ENCODE measurements around the gene ZBTB4. TPM values are rescaled to one million over a fixed set of nuclear protein-coding genes. Genes with fewer than 3 reads are reported as not detected.

ZBTB4 gene
- total RNA-seq, 1 experiment from 2014 or later: 14.4 TPM

GRCh38 chr17:7511108-7511507, 31.7 kb upstream of the ZBTB4 start:
- Histone ChIP-seq H3K27me3 (ENCODE audit: insufficient read depth, low read length) (no peaks in the 10 kb centered on the region), H3K56ac (ENCODE audit: insufficient read length, low read depth, low read length) (no peak overlapping the region), H3K23ac (ENCODE audit: insufficient read length, low read depth, low read length) (no peak overlapping the region), H2BK120ac (ENCODE audit: low read depth, low read length, poor library complexity, severe bottlenecking) (no peak overlapping the region), H4K5ac (ENCODE audit: insufficient read length, low read depth, low read length) (no peak overlapping the region), H2AFZ (ENCODE audit: low read length) (no peak overlapping the region), H3K23me2 (ENCODE audit: insufficient read length, low read depth, low read length, poor library complexity, severe bottlenecking) (no peaks in the 10 kb centered on the region), H4K20me1 (ENCODE audit: control insufficient read depth, insufficient read depth, insufficient read length) (no peaks in the 10 kb centered on the region), H2BK15ac (ENCODE audit: low read depth, low read length) (no peak overlapping the region), H4K8ac (replicated peaks; ENCODE audit: insufficient read length, low read depth, low read length) (no peak overlapping the region), H3K9me3 (ENCODE audit: control insufficient read depth, low read depth, low read length) (no peaks in the 10 kb centered on the region), H2BK12ac (ENCODE audit: insufficient read length, low read depth, low read length) (no peak overlapping the region), H2AK5ac (ENCODE audit: insufficient read length, low read length) (no peak overlapping the region), H3K9ac (ENCODE audit: extremely low read depth, insufficient read length, low read length) (no peak overlapping the region), H2BK20ac (ENCODE audit: low read depth, low read length, poor library complexity, severe bottlenecking) (no peak overlapping the region), H3K14ac (ENCODE audit: insufficient read depth, low read length) (no peak overlapping the region), H4K91ac (ENCODE audit: insufficient read length, low read depth, low read length) (no peak overlapping the region), H3K27ac (ENCODE audit: insufficient read length, low read depth, low read length) (no peak overlapping the region), H3K4ac (ENCODE audit: low read depth, low read length) (no peak overlapping the region), H3K18ac (ENCODE audit: insufficient read length, low read depth, low read length) (no peak overlapping the region), H2BK5ac (ENCODE audit: insufficient read length, low read length) (no peak overlapping the region), H3K4me2 (ENCODE audit: insufficient read depth, insufficient read length, low read length) (no peak overlapping the region), H3K79me1 (ENCODE audit: insufficient read depth, low read depth, low read length, poor library complexity, severe bottlenecking) (no peaks in the 10 kb centered on the region), H3K4me1 (ENCODE audit: insufficient read depth, low read length) (no peaks in the 10 kb centered on the region), H3K79me2 (ENCODE audit: insufficient read depth, low read length) (no peaks in the 10 kb centered on the region), H3T11ph (ENCODE audit: low read length) (no peak overlapping the region)
- no peak for DNase-seq
- no peak for TF ChIP-seq CTCF (conservative IDR thresholded peaks at IDR 0.05)
- WGBS (ENCODE audit: extremely low coverage, insufficient read length, low lambda C conversion rate): no CpG with 5 or more reads among the region's 10 CpGs
- H3K9me3 Mint-ChIP-seq: no peaks in the 10 kb centered on the region
- H3K4me3 Mint-ChIP-seq: no peak overlapping the region
- H3K4me1 Mint-ChIP-seq: no peaks in the 10 kb centered on the region
- no peaks in the 10 kb centered on the region for H3K27me3 Mint-ChIP-seq (ENCODE audit: low read depth)
- H3K27ac Mint-ChIP-seq: no peak overlapping the region
- H3K36me3 Mint-ChIP-seq (ENCODE audit: insufficient read depth in 1 of 3, low read depth in 3 of 3): peaks cover 49 to 90% (median 80%) of the 10 kb centered on the region in 3 experiments
